Stimulated activated CD8-positive, alpha-beta memory T cell treated with anti-CD3 and anti-CD28 coated beads, Interleukin-7, amount 100 ng/mL, for 24 hours (primary cell): Measurements from ENCODE around the gene TBL3.
"Not testable (repeated sequence)": the region's sequence is repeated elsewhere in the genome, so short reads cannot be mapped to it uniquely, and the experiment has no call there.

ENCODE experiments used
- DNase-seq: peaks from one replicate; pipeline ENCODE4 v3.0.0-alpha.2; 2020; ENCODE audit warnings: low read depth

The TBL3 gene

DNA sequence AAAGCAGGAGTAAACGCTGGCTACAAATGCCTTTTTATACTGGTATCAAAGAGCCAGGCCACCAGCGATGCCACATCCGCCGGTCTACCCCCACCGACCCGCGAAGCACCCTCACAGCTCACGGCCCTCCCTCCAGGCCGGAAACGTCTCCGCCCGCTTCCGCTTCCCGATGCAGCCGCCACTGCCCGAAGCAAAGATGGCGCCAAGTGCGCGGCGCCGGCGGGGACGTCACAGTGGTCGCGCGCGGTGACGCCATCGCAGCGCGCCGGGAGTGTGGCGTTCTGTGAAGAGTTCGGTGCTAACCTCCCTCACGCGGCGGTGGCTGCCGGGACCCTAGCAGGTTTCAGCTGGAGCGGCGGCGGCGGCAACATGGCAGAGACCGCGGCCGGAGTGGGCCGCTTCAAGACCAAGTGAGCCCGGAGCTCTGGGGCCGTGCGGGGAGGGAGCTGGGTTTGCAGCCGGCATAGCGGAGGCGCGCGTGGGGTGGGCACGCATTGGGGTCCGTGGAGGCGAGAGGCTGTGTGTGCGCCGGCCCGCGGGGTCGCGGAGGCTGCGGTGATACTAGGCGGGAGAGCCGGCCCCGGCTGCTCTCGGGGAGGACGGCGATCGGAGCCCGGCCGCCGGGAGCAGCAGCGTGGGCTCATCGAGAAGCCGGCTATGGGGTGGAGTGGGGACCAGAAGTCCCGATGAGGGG is at the start of gene TBL3:
Gene TBL3 (plus strand): TSS at position 258 of the 694 bp plus-strand sequence. CDS start 112 bp downstream, at position 370.
- DNase-seq: peak; percentile 92

DNA sequence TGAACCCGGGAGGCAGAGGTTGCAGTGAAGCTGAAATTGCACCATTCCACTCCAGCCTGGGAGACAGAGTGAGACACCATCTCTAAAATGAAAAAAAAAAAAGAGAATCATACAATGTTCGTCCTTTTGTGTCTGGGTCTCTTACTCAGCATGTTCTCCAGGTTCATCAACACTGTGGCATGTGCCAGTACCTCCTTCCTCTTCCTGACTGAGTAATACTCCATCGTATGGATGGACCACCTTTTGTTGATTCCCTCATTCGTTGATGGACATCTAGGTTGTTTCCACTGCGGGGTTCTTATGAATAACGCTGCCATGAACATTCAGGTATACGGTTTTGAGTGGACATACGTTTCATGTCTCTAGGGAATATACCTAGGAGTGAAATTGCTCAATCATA is 49.5 kb upstream of the TBL3 start:
- no peak for DNase-seq

DNA sequence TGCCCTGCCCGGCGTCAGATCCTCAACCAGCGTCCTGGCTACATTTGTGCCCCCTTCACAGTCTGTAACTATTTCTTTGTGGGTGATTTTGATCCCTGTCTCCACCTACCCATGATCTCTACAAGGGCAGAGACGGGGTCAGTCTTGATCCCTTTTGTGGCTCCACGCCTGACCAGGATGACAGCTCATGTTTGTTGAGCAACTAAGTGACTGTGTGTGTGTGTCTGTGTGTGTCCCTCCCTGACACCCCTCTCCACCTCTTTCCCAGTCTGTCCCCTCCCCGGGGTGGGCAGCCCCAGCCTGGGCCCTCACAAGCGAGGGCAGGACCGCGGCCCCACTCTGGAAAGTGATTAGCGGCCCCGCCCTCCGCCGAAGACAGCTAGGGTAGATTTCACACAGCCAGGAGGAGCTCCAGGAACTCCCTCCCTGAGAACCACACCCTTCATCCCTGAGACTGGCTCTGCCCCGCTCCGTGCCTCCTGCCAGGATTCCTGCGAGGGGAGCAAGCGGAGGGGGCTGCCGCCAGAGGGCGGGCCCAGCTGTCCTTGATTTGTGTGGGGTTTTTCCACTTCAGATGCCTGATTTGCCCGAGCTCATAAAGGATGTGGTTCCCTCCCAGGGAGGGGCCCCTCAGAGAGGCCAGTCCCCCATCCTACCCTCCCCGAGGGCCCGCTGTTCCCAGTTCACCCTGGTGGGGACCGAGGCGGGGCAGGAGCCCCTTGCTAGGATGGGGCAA is 48.4 kb upstream of the TBL3 start:
- DNase-seq: no peak

DNA sequence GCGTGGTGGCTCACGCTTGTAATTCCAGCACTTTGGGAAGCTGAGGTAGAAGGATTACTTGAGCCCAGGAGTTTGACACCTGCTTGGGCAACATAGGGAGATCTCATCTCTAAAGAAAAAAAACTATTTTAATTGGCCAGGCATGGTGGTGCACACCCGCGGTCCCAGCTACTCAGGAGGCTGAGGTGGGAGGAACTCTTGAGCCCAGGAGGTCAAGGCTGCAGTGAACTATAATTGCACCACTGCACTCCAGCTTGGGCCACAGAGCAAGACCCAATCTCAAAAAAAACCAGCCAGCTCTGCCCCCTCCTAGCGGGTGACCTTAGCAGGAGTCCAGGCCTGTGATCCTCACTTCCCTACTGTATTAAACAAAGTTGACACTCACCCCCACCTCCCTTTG is 47.8 kb upstream of the TBL3 start:
- DNase-seq: no peak

DNA sequence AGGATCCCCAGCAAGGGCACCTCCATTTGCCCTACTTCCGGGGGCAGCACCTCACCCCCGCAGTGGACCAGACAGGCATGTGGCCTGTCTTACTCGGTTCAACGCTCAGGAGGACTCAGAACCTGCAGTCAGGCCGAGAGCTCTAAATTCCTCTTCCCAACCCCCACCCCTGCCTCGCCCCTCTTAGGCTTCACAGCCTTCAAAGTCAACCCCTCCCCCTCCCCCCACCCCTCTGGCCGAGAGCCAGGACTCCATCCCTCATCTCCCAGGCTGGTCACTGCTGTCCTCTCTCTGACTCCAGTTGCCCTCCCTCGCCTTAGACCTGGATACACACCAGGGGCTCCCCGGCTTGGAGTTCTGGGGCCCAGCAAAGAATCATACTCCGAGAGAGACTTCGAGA is 45.6 kb upstream of the TBL3 start:
- DNase-seq: no peak

DNA sequence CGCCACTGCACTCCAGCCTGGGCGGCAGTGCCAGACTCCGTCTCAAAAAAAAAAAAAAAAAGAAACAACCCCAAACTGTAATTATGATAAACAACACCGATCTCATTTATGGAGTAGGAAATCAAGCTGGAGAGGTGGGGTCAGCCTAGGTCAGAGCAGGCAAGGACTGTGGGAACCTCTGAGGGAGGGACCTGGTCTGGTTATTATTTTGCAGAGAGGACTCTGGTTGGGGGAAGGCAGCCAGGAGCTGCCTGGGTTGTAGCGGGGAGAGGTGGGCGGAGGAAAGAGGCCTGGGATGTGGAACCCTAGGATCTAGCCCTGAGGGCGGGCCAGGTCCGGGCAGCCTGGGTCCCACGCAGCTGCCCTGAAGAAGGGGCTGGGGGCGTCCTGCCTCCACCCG is 42.7 kb upstream of the TBL3 start:
- no peak for DNase-seq

DNA sequence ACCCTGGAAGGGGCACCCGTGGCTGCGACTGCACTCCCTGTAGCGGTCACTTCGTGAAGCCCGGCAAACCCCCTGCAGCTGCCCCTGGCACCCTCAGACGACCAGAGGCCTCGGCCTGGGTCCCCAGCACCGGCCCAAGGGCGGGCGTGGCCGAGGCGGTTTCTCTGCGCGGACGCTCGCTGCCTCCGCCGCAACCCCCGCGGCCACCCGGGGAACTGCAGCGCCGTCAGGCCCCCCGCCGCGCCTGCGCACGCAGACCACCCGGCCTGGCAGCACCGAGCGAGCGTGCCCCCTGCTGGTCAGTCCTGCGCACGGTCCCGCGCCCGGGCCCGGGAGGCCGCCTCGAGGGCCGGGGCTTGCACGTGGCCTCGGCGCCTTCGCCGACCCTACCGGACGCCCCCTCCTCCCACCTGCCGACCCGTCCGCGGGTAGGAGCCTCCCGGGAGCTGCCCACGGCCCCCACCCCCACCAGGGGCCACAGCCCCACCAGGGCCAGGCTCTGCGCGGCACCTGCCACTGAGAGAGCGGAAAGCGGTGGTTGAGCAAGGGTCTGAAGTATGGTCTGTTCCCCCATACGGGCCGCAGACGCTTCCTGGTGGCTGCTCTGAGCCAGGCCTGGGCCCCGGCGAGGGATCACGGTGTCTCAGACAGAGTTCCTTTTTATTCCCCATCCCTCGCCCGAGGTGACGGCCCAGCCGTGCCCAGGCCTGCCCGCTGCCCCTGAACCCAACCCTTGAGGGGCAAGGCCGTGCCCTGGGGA is 42.1 kb upstream of the TBL3 start:
- DNase-seq: peak; percentile 88

DNA sequence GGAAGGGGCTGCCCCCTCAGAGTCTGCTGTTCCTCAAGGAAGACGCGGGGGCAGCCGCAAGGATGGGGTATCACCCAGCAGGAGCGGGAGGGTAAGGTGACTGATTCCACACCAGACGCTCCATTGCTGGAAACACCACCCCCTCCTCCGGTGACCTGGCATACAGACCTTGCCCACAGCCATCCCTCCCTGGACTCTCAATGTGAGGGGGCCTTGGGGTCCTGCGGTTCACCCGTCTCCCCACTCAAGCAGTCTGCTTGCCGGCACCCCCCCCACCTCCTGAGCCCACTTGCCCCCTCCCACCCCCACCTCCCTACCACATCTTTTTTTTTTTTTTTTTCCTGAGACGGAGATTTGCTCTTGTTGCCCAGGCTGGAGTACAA is 41.5 kb upstream of the TBL3 start:
- DNase-seq: no peak

DNA sequence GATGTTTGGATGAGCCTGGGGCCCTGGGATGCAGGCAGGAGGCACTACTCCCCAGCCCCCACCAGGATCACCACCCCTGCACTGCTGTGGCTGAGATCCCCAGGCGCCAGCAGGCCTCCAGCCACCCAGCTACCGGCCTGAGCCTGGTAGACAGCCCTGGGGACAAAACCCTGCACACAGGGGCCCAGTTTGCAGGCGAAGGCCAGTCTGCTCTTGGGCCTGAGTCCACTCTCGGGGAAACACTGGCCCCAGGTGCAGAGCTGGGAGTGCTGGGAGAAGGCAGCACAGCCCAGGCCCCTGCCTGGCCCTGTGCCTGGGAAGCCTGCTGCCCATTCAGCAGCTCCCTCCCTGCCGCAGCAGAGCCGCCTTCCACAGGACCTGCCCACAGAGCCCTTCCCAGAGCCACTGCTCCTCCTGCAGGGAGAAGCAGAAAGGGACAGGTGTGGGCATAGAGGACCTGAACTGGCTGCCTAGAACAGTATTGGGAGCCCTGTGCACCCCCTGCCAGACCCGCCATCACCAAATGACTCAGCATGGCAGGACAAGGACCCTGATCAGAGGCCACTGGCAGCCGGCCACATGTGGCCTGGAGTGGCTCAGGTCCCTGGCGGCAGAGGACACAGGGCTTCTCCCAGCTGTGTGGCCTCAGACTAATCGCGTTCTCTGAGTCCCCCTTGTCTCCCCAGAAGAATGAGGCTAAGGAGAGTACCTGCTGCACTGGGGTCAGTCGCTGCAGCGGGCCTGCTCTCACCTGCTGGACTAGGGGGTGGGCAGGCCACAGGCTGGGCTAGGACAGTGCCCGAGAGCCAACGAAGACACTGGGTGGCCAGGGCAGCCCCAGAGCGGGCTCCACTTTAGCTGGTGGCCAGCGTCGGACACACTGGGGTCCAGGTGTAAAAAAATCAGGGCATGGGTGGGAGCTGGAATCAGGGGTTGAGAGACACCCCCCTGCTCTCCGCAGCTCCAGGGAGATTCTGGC is 39.5 kb upstream of the TBL3 start:
- no peak for DNase-seq

DNA sequence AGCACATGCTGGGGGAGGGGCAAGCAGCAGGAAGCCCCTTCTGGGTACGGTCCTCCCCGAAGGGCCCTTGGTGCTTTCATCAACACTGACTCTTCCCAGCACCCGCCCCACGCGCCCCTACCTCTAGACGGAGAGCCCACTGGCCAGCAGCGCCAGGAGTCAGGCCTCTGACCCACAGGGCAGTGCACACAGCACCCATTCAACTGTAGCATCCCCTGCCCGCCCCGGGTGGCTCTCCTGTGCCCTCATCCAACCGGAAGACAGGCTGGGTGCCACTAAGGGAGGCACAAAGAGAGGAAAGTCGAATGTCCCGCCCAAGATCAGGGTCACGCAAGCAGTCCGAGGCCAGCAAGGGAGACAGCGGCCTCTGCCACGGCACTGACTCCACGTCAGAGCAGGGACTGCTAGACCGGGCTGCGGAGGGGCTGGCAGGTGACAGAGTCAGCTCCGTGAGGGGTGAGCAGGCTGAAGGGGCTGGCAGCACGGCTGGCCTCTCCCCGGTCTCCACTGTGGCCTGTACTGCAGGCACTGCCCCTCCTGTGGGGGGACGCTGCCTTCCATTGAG is 38.7 kb upstream of the TBL3 start:
- DNase-seq: no peak

DNA sequence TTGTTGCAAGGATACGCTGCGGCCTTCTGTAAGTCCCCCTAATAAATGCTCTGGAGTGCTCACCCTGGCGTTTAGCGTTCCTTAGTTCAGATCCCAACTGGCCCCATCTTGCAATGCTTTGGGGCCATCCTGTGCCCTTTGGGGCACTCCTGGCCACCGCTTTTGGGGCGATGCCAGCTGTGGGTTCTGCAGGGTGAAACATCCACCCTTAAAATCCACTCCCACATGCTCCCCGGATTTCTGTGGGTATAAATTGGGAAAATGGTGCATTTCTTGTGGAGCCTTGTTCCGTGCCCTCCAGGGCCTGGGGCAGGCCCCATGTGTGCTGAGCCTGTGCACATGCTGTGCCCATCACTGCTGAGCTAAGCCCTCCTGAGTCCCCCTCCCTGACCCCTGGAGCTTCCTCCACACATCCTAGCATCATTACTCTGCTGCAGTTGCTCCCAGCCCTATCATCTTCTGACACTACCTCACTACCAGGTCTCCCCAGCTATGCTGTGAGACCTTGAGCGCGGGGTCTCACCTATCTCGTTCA is 34.8 kb upstream of the TBL3 start:
- no peak for DNase-seq

DNA sequence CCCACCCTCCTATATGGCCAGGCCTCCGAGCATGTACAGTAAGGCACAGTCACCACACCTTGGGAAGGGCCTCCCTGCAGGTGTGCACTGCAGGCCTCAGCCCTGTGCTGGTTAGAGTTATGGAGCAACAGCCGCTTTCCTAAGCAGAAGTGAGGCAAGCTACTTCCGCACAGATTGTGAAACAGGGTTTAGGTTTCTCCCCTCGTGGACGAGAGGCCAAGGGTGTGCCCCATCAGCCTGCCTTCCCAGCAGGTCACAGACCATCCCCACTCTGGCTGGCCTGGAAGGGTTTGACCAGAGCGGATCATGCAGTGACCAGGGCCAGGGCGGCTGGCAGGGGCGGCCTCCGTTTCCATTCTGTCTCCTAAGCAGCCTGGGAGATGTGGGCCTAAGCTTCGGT is 33.5 kb upstream of the TBL3 start:
- no peak for DNase-seq

DNA sequence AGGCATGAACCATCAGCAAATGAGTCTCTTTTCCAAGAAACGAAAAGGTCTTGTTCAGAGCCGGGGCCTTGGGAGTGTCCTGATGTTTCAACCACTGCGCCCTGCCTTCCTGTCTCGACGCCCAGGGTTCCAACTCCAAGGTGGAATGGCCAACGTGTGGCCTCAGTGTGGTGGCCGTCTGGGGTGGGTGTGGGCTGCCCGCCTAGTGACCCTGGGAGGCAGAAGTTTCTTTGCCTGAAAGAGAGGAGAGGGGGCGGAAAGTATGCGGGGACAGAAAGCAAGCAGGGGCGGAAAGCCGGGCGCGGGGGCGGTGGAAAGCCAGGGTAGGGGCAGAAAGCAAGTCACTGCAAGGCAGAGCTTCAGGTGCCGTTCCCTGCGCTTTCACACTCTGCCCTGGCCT is 32.9 kb upstream of the TBL3 start:
- no peak for DNase-seq

DNA sequence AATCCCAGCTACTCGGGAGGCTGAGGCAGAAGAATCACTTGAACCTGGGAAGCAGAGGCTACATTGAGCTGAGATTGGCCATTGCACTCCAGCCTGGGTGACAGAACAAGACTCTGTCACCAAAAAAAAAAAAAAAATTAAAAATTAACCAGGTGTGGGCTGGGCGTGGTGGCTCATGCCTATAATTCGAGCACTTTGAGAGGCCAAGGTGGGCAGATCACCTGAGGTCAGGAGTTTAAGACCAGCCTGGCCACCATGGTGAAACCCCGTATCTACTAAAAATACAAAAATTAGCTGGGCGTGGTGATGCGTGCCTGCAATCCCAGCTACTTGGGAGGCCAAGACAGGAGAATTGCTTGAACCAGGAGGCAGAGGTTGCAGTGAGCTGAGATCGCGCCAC is 32.0 kb upstream of the TBL3 start:
- DNase-seq: not testable (repeated sequence)

DNA sequence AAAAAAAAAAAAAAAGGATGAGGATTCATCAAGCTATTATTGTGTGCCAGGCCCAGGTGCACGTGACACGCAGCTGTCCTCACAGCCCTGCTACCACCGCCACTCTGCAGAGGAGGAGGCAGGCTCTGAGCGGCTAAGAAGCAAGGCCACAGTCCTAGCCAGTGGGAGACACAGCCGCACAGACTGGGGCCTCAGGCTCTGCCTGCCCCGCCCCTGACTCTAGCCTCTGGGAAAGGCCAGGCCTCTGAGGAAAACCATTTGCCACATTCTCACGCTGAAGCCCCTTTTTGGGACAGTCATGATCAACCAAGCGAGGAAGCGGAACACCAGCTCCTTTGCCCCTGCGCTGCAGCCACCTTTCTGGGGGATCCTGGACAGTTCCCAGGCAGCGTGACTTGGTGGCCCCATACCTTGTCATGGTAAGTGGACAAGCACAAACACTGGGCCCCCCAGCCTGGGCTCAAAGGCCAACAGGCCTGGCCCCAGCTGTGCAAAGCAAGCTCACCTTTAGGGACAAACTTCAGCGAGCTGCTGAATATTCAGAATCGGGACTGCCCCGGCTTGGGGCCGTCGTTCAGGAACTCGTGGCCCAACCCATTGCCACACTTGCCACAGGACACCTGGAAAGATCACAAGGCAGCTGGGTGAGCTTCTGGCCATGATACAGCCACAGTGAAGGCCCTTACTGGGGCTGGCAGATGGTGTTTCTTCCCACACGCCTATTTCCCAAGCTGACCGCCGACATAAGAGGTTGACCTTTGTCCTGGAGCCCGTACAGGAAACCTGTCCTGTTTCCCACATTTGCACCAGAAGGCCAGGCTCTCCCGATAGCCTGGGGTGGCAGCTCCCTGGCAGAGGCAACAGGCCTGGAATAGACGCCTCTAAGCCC is 31.3 kb upstream of the TBL3 start:
- DNase-seq: no peak

DNA sequence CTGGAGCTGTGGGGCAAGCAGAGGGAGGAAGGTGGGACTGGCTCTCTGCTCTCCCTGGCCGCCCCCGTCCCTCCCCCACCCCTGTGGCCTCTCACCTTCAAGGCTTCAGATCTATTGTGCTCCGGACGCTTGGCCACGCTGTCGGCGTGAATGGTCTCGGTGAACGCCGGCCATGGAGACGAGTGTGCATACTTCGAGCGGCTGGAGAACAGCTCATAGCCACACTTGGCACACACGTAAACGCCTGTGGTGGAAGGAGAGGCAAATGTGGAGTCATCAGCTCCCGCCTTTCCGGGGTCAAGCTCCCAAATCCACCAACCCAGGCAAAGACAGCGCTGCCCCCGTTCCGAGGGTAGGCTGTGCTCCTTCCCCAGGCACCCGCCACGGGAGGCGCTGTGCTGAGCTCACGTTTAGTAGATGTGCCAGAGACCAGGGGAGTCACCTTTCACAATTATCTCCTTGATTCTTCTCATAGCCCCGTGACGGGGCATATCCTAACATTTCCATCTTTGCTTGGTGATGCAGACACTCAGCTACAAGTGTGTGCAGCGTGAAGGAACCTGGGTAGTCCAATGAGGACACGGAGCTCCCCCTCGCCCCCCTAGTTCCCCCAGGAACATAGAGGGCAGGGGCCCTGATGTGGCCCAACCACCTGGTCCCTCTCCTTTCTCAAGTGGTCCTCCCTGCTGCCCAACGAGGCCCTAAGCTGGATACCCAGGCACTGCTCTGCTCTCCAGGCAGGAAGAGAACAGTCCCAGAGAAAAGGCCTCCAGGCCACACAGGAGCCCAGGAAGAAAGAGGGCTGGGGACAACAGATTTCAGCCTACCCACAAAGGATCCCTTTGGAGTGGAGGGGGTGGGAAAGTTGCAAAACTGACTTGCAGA is 30.4 kb upstream of the TBL3 start:
- no peak for DNase-seq

DNA sequence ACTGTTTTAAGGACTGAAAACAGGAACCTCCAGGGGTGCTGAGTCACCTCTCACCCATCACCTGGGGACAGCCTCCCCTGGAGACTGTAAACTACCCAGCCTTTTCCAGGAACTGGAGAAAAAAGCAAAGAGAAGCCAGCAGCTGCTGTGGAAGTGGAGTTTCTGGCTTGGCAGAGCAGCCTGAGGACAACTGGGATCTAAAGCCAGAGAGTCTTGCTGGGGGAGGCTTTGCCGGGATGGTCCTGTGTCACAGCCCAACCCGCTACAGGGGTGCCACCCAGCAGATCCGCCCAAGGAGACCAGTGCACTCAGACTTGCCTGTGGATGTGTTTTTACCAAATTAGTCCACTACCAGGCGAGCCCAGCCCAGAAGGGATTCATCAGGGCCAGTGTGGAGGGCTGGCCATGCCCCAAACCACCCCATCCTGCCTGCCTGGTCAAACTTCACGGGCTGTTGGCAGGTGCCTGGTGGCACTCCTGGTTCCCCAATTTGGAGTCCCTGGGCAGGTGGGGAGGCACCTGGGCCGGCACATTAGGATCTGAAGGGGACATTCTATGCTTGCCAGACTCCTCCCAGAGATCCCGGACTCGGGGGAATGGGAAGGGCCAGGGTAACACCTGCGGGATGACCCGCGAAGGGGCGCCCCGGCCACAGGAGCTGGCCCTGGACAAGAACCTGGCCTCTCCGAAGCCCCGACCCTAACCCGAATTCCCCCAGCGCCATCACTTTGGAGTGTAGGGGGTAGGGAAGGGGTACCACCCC is 29.6 kb upstream of the TBL3 start:
- DNase-seq: no peak
